CD4-positive, alpha-beta T cell (primary cell): ENCODE data around the gene PCDH8. TPM values are rescaled to one million over a fixed set of nuclear protein-coding genes. Genes with fewer than 3 reads are reported as not detected.

Source experiments
- ATAC-seq: fragments of 200-7000 bp; cut with Tn5 transposase; one replicate; pipeline ENCODE4 v1.10.0; 2022; ENCODE audit warnings: mild to moderate bottlenecking; ENCODE audit not compliant: poor library complexity
- CTCF ChIA-PET: fragments of 350-600 bp; sonication (Branson Sonifier 250); formaldehyde crosslinking; loops from one replicate; lab custom pipeline; 2021; ENCODE audit warnings: antibody characterized with exemption, inconsistent platforms; lab: Charles Lee
- POLR2A ChIA-PET: fragments of 350-600 bp; sonication (Branson Sonifier 250); formaldehyde crosslinking; loops from one replicate; lab custom pipeline; 2021; ENCODE audit warnings: antibody characterized with exemption, inconsistent platforms; lab: Charles Lee
- DNase-seq, 14 experiments: peaks; one replicate each; pipeline ENCODE4 v3.0.0-alpha.2; 2013 to 2020; ENCODE audit warnings: mixed read lengths in 2 of 14
- H3K27ac ChIP-seq, 2 donors: one replicate each; pipeline versions ENCODE4 v1.5.1 to v1.7.0; 2013; ENCODE audit warnings: low read length in 2 of 2, low read depth in 1 of 2, mild to moderate bottlenecking in 1 of 2
- H3K27me3 ChIP-seq, 2 experiments: 1 replicate in 1 of 2; 2 replicates in 1 of 2; pipeline versions ENCODE4 v1.6.1 to v1.7.0; 2013; ENCODE audit warnings: low read length in 2 of 2, control low read depth in 1 of 2, mild to moderate bottlenecking in 1 of 2, moderate library complexity in 1 of 2; ENCODE audit not compliant: insufficient read depth in 2 of 2, control insufficient read depth in 1 of 2
- H3K36me3 ChIP-seq: one replicate; pipeline ENCODE4 v1.6.1; 2013; ENCODE audit warnings: low read length, control low read depth; ENCODE audit not compliant: insufficient read depth
- H3K4me1 ChIP-seq: one replicate; pipeline ENCODE4 v1.6.1; 2013; ENCODE audit warnings: low read length, control low read depth; ENCODE audit not compliant: insufficient read depth
- H3K4me3 ChIP-seq: one replicate; pipeline ENCODE4 v1.5.1; 2013; ENCODE audit warnings: mild to moderate bottlenecking, low read length, moderate library complexity
- H3K9me3 ChIP-seq, 2 experiments: 1 replicate in 1 of 2; 2 replicates in 1 of 2; pipeline versions ENCODE4 v1.6.1 to v1.7.0; 2013; ENCODE audit warnings: low read length in 2 of 2, mild to moderate bottlenecking in 2 of 2, control low read depth in 1 of 2, moderate library complexity in 1 of 2; ENCODE audit not compliant: control insufficient read depth in 1 of 2, insufficient read depth in 1 of 2
- H3K27ac Mint-ChIP-seq: one replicate; pipeline ENCODE4 v1.8.0; 2020; ENCODE audit warnings: mixed read lengths
- H3K27me3 Mint-ChIP-seq: one replicate; pipeline ENCODE4 v1.8.0; 2021; ENCODE audit warnings: mixed read lengths
- H3K36me3 Mint-ChIP-seq: one replicate; pipeline ENCODE4 v1.8.0; 2021; ENCODE audit warnings: low read depth, mixed read lengths
- H3K4me1 Mint-ChIP-seq: one replicate; pipeline ENCODE4 v1.8.0; 2021; ENCODE audit warnings: low read depth, mixed read lengths
- H3K4me3 Mint-ChIP-seq: one replicate; pipeline ENCODE4 v1.8.0; 2020; ENCODE audit warnings: mild to moderate bottlenecking, mixed read lengths
- H3K9me3 Mint-ChIP-seq: one replicate; pipeline ENCODE4 v1.8.0; 2020; ENCODE audit warnings: mixed read lengths
- intact Hi-C, 2 experiments: fragments of 100-400 bp; cut with DNase I in 1 of 2; cut with micrococcal nuclease in 1 of 2; formaldehyde crosslinking; loops; one replicate each; pipeline versions ENCODE4 v1.15.1 to v1.9.0; 2023 to 2025; cut with DNase I, micrococcal nuclease
- total RNA-seq, 174 experiments: library from RNA in 2 of 174; stranded (reverse) in 2 of 174; gene quantifications; one replicate each; pipeline ENCODE4 v1.2.3 and lab custom pipeline; 2021 to 2026
- TF ChIP-seq, protein P1 (sequence below): fragments of 200-600 bp; IDR thresholded peaks from one replicate; pipeline ENCODE4 v1.8.0; 2022; ENCODE audit warnings: antibody characterized with exemption, mild to moderate bottlenecking

PCDH8 gene
- total RNA-seq, 2 experiments from 2014 or later = not detected

DNA sequence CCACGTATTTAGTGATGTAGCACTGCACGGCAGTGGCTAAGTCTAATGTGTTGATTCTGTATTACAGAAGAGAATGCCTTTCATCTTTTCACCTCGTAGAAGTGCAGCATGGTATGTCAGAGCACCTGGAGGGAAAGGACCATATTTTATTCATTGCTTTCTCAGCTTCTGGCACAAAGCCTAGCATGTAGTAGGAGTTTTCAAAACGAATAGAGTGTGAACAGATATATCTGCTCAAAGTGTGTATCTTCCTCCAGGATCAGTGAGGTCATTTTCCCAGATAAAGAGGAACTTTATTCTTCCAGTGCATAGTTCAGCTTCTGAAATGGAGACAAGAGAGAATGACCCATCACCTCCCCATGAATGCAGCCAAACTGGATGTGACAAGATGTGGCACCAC, 21.2 kb upstream of the PCDH8 start:
- no peak for DNase-seq
- Mint-ChIP-seq H3K4me1 (no peaks in the 10 kb centered on the region), H3K4me3 (no peak overlapping the region), H3K9me3 (peaks cover 2% of the 10 kb centered on the region), H3K36me3 (no peaks in the 10 kb centered on the region), H3K27me3 (peaks cover 27% of the 10 kb centered on the region), H3K27ac (no peak overlapping the region)
- Histone ChIP-seq H3K27me3 (peaks cover 0 to 5% of the 10 kb centered on the region in 2 experiments), H3K4me1 (no peaks in the 10 kb centered on the region), H3K9me3 (peaks cover 5 to 9% of the 10 kb centered on the region in 2 experiments), H3K4me3 (no peak overlapping the region), H3K27ac (no peak overlapping the region), H3K36me3 (no peaks in the 10 kb centered on the region)
- POLR2A ChIA-PET = no interaction called here
- CTCF ChIA-PET = no interaction called here
- no peak for ATAC-seq
- intact Hi-C loops = no loop called here
- TF ChIP-seq, protein P1, sequence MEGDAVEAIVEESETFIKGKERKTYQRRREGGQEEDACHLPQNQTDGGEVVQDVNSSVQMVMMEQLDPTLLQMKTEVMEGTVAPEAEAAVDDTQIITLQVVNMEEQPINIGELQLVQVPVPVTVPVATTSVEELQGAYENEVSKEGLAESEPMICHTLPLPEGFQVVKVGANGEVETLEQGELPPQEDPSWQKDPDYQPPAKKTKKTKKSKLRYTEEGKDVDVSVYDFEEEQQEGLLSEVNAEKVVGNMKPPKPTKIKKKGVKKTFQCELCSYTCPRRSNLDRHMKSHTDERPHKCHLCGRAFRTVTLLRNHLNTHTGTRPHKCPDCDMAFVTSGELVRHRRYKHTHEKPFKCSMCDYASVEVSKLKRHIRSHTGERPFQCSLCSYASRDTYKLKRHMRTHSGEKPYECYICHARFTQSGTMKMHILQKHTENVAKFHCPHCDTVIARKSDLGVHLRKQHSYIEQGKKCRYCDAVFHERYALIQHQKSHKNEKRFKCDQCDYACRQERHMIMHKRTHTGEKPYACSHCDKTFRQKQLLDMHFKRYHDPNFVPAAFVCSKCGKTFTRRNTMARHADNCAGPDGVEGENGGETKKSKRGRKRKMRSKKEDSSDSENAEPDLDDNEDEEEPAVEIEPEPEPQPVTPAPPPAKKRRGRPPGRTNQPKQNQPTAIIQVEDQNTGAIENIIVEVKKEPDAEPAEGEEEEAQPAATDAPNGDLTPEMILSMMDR = no peak

DNA sequence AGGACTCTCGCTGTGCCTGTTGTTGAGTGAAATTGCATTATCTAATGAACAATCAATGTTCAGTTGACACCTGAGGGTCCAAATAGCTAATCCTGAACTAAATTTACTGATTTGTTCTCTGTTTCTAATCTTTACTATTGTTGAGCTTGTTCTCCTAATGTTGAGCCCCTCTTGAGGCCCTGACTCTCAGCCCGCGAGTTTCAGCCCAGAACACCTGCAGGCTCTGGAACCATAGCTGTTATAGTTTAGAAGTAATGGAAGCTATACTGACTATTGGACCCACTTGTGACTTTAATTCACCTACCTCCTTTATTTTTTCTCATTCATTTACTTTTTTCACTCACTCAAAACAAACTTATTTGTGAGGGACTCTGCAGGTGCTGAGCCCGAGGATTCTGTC, 20.6 kb upstream of the PCDH8 start:
- Mint-ChIP-seq H3K9me3 (peaks cover 2% of the 10 kb centered on the region), H3K27me3 (peaks cover 27% of the 10 kb centered on the region), H3K36me3 (no peaks in the 10 kb centered on the region), H3K4me1 (no peaks in the 10 kb centered on the region), H3K4me3 (no peak overlapping the region), H3K27ac (no peak overlapping the region)
- Histone ChIP-seq H3K9me3 (peaks cover 0 to 4% of the 10 kb centered on the region in 2 experiments), H3K27ac (no peak overlapping the region), H3K36me3 (no peaks in the 10 kb centered on the region), H3K4me3 (no peak overlapping the region), H3K27me3 (peaks cover 0 to 5% of the 10 kb centered on the region in 2 experiments), H3K4me1 (no peaks in the 10 kb centered on the region)
- ChIA-PET POLR2A (no interaction called here), CTCF (no interaction called here)
- ATAC-seq = no peak
- DNase-seq = no peak
- TF ChIP-seq, protein P1 = no peak
- intact Hi-C loops = no loop called here

DNA sequence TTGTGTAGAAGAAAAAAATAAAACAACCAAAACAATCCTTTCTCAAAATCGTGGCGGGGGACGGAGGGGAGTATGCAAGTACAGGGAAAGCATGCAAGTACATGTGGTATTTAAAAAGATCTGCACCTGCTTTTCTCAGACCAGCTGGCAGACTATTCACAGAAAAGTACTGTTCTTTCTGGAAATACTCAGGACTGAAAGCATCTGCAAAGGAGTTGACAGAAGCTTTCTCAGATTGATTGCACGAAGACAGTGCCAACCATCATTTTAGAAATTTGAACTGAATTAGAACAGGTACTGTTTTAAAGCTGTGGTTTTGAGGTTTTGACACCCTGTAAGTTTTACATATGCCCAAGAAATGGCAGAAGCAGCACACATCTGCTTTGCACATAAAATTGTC, 19.8 kb upstream of the PCDH8 start:
- Mint-ChIP-seq H3K4me3 (no peak overlapping the region), H3K9me3 (peaks cover 2% of the 10 kb centered on the region), H3K36me3 (no peaks in the 10 kb centered on the region), H3K27ac (no peak overlapping the region), H3K27me3 (peaks cover 31% of the 10 kb centered on the region), H3K4me1 (no peaks in the 10 kb centered on the region)
- H3K4me3 ChIP-seq = no peak overlapping the region
- intact Hi-C loops = no loop called here
- ChIA-PET CTCF (no interaction called here), POLR2A (no interaction called here)
- peaks cover 0 to 5% of the 10 kb centered on the region in 2 experiments for H3K27me3 ChIP-seq
- H3K9me3 ChIP-seq = no peaks in the 10 kb centered on the region
- H3K27ac ChIP-seq = no peak overlapping the region
- ATAC-seq (no peak), DNase-seq (no peak)
- no peaks in the 10 kb centered on the region for H3K4me1 ChIP-seq
- no peaks in the 10 kb centered on the region for H3K36me3 ChIP-seq
- TF ChIP-seq, protein P1 = no peak
